Stimulated activated CD4-positive, alpha-beta T cell treated with anti-CD3 and anti-CD28 coated beads, TNF-alpha, amount 100 ng/mL, for 48 hours (primary cell): ENCODE measurements around the gene ARMC7.
"Not testable (repeated sequence)": the region's sequence is repeated elsewhere in the genome, so short reads cannot be mapped to it uniquely, and the experiment has no call there.

Experiments
- DNase-seq, 3 donors: peaks; one replicate each; pipeline ENCODE4 v3.0.0-alpha.2; 2020; ENCODE audit warnings: low read depth in 3 of 3

ARMC7 gene

DNA sequence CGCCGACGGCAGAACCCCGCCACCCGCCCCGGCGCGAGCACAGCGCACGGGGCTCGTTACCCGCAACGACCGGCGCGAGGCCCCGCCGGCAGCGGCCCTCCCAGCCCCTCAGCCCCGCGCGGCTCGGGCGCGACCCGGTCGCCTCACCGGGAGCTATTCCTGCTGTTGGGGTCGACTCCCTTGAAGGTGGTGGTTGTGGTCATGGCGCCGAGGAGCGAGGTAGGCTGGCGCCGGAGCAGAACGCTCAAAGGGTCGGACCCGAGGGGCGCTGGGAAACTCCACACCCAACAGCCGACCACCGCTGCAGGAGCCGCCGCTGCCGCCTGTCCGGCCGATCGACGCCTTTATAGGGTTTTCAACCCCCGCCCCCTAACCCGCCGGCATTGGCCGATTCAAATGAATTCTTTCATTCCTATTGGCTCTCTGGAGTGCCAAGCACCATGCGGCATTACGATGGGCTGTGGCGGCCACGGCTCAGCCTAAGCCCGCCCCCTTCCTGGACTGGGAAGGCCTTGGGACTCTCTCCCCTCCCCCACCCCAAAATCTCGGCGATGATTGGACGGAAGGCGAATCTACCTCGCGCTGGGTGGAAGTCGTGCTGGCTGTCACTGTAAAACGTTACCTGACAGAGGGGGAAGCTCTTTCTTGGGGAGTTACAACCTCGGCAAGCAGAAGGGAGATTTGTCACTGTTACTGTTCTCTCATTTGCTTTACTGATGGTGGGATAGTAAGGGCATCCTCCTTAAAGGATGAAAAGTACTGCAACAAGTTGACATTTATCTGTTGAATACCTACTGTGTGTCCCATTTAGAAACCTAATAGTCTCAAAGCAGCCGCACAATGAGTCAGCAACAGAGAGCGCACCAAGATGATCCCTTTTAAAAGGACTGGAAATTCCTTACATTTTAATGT lies 44.7 kb downstream of the ARMC7 start, which contains the start of gene JPT1:
Gene JPT1 (minus strand): TSS at position 318 of the 912 bp plus-strand sequence. CDS start 115 bp downstream, at position 203.
- DNase-seq: peak; percentile 96 to 99 (median 98)

DNA sequence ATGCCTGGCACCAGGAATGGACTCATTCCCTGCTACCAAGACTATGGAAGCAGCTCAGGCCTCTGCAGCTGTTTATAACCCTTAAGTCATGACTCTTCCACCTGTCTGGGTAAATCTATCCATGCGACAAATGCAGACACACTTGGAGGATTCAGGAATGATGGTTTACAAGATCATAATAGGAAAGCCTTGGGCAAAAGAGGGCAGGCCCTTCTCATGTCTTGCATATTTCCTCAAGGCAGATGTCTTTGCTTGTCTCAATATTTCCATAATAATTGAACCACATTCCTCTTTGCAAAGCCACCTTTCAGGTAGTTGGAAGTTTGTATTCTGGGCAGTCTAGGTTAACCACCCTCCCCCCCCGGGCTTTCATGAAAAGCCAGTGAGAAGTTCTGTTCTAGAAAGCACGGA lies 45.4 kb downstream of the ARMC7 start:
- no peak for DNase-seq

GRCh38 chr17:75158480-75158879 lies 48.7 kb downstream of the ARMC7 start:
- DNase-seq: not testable (repeated sequence)

DNA sequence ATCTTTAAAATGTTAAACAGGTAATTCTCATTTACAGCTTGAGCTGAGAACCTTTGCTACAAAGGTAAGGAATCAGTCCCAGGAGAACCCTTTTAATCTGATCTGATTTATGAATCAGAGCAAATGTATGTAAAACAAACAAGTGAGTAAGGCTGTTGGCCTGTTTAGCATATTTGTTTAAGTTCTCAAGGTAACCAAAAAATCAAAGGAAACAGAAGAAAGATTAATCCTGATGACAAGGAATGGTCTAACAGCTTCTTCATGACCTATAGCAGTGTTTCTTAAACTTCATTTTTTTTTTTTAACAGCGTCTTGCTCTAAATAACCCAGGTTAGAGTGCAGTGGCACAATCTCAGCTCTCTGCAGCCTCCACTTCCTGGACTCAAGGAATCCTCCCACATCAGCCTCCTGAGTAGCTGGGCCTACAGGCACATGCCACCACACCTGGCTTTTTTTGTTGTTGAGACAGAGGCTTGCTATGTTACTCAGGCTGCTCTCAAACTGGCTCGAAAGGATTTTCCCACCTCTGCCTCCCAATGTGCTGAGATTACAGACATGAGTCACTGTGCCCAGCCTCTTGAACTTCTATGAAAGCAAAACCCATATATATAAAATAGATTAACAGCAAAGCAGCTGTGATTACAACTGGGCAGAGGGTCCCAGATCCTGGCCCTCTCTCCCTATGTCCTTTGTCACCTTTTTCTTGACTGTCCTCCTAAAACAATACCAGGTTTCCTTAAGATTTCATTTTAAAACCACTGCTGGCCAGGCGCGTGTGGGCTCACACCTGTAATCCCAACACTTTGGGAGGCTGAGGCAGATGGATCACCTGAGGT lies 49.6 kb downstream of the ARMC7 start:
- no peak for DNase-seq

- no peak for DNase-seq
These were observed 50.4 kb downstream of the ARMC7 start for GRCh38 chr17:75160211-75160610.

- no peak for DNase-seq
These were observed 53.3 kb downstream of the ARMC7 start for GRCh38 chr17:75163074-75163473.

GRCh38 chr17:75164606-75165005 lies 54.8 kb downstream of the ARMC7 start:
- DNase-seq: not testable (repeated sequence)

- DNase-seq: no peak
These were observed 59.2 kb downstream of the ARMC7 start for GRCh38 chr17:75168998-75169397.

- no peak for DNase-seq
These were observed 63.8 kb downstream of the ARMC7 start for GRCh38 chr17:75173526-75173925.

DNA sequence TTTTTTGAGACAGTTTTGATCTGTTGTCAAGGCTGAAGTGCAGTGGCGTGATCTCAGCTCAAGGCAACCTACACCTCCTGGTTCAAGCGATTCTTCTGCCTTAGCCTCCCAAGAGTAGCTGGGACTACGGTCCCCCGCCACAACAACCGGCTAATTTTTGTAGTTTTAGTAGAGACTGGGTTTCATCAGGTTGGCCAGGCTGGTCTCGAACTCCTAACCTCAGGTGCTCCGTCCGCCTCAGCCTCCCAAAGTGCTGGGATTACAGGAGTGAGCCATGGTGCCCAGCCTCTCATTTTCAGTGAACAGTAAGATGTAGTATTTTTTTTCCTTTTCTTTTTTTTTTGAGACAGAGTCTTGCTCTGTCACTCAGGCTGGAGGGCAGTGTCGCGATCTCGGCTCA lies 65.2 kb downstream of the ARMC7 start:
- DNase-seq: no peak

- no peak for DNase-seq
These were observed 66.9 kb downstream of the ARMC7 start for GRCh38 chr17:75176625-75177024.

GRCh38 chr17:75178453-75178852 lies 68.7 kb downstream of the ARMC7 start:
- DNase-seq: no peak
